ENCODE measurements around the gene GALNT14. TPM values are rescaled to one million over a fixed set of nuclear protein-coding genes. Genes with fewer than 3 reads are reported as not detected.

GALNT14 gene
- total and polyA plus RNA-seq, 10 of the 15 experiments (the other 5 are each of a cell fraction or from before 2014, with no cell fraction given), result 3.7 to 17.8 (median 6.0) TPM

GRCh38 chr2:30959653-30960052 is 178.6 kb downstream of the GALNT14 start:
- Histone ChIP-seq H2AFZ (ENCODE audit: control insufficient read depth, low read depth, low read length) (no peak overlapping the region), H4K20me1 (ENCODE audit: control insufficient read depth, insufficient read depth) (no peaks in the 10 kb centered on the region), H3K9ac (ENCODE audit: control insufficient read depth, insufficient read depth, low read length) (no peak overlapping the region), H3K4me3 (no peak overlapping the region), H3K27me3 (replicated peaks in 1 of 2; ENCODE audit: control insufficient read depth in 2 of 2, insufficient read depth in 2 of 2, low read length in 1 of 2) (no peaks in the 10 kb centered on the region; a peak in 1 of 4 replicates), H3K9me3 (replicated peaks; ENCODE audit: control insufficient read depth, insufficient read depth, low read length) (no peaks in the 10 kb centered on the region), H3K4me2 (ENCODE audit: control insufficient read depth, insufficient read depth) (no peak overlapping the region), H3K4me1 (ENCODE audit: control insufficient read depth, insufficient read depth, low read length) (no peaks in the 10 kb centered on the region), H3K27ac (ENCODE audit: control insufficient read depth, insufficient read depth) (no peak overlapping the region), H3K79me2 (ENCODE audit: control insufficient read depth, insufficient read depth, low read length) (no peaks in the 10 kb centered on the region), H3K36me3 (ENCODE audit: control insufficient read depth in 2 of 2, insufficient read depth in 2 of 2, low read length in 1 of 2) (no peaks in the 10 kb centered on the region; a peak in 1 of 4 replicates)
- WGBS (ENCODE audit: insufficient coverage, insufficient replicate concordance, low lambda C conversion rate, missing lambda C conversion rate), result 11% methylated on average over 3 of the region's 3 CpGs
- no peak for FAIRE-seq
- in situ Hi-C loops (cut with MboI), result no loop called here
- RAD21 ChIA-PET (ENCODE audit: unreplicated experiment), result interaction anchor here (0.8 kb wide), 1 partner anchor 10 kb away, joined by 3 read pairs; no protein-coding TSS in a partner anchor
- POLR2A ChIA-PET, result no interaction called here
- no peak for DNase-seq (ENCODE audit: low read depth, low spot score)
- intact Hi-C loops (cut with micrococcal nuclease; ENCODE audit: unreplicated experiment), result no loop called here
- no TSS peak for BruUV-seq (replicated peaks)
- TF ChIP-seq EZH2 (IDR thresholded peaks at IDR 0.05; ENCODE audit: borderline replicate concordance, control insufficient read depth, low read depth, low read length), result no peak
- TF ChIP-seq, protein P1, sequence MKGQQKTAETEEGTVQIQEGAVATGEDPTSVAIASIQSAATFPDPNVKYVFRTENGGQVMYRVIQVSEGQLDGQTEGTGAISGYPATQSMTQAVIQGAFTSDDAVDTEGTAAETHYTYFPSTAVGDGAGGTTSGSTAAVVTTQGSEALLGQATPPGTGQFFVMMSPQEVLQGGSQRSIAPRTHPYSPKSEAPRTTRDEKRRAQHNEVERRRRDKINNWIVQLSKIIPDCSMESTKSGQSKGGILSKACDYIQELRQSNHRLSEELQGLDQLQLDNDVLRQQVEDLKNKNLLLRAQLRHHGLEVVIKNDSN (IDR thresholded peaks at IDR 0.05; ENCODE audit: borderline replicate concordance, extremely low read length, insufficient read depth, low read depth, low read length), result peak; percentile 8
- ATAC-seq, result no peak
- SMC1A ChIA-PET (ENCODE audit: uncharacterized antibody, unreplicated experiment), result no interaction called here
- CTCF ChIA-PET, result no interaction called here

- Histone ChIP-seq H3K4me1 (ENCODE audit: control insufficient read depth, insufficient read depth, low read length) (no peaks in the 10 kb centered on the region), H3K9me3 (replicated peaks; ENCODE audit: control insufficient read depth, insufficient read depth, low read length) (no peaks in the 10 kb centered on the region), H3K36me3 (ENCODE audit: control insufficient read depth in 2 of 2, insufficient read depth in 2 of 2, low read length in 1 of 2) (no peaks in the 10 kb centered on the region; a peak in 1 of 4 replicates), H3K79me2 (ENCODE audit: control insufficient read depth, insufficient read depth, low read length) (no peaks in the 10 kb centered on the region), H4K20me1 (ENCODE audit: control insufficient read depth, insufficient read depth) (no peaks in the 10 kb centered on the region), H3K4me3 (no peak overlapping the region), H2AFZ (ENCODE audit: control insufficient read depth, low read depth, low read length) (no peak overlapping the region), H3K27ac (ENCODE audit: control insufficient read depth, insufficient read depth) (no peak overlapping the region), H3K4me2 (ENCODE audit: control insufficient read depth, insufficient read depth) (no peak overlapping the region), H3K9ac (ENCODE audit: control insufficient read depth, insufficient read depth, low read length) (no peak overlapping the region), H3K27me3 (replicated peaks in 1 of 2; ENCODE audit: control insufficient read depth in 2 of 2, insufficient read depth in 2 of 2, low read length in 1 of 2) (no peaks in the 10 kb centered on the region; a peak in 2 of 4 replicates)
- SMC1A ChIA-PET (ENCODE audit: uncharacterized antibody, unreplicated experiment), result no interaction called here
- RAD21 ChIA-PET (ENCODE audit: unreplicated experiment), result no interaction called here
- intact Hi-C loops (cut with micrococcal nuclease; ENCODE audit: unreplicated experiment) (no loop called here), in situ Hi-C loops (cut with MboI) (no loop called here)
- BruUV-seq (replicated peaks), result no TSS peak
- 0% methylated on average over 4 of the region's 4 CpGs for WGBS (ENCODE audit: insufficient coverage, insufficient replicate concordance, low lambda C conversion rate, missing lambda C conversion rate)
- ATAC-seq, result no peak; the same call in 2 of the 3 replicates
- POLR2A ChIA-PET, result no interaction called here
- CTCF ChIA-PET, result no interaction called here
- no peak for DNase-seq (ENCODE audit: low read depth, low spot score)
- no peak for FAIRE-seq
- no peak for TF ChIP-seq E2F8 (IDR thresholded peaks at IDR 0.05; ENCODE audit: low read depth, partially characterized antibody)
- TF ChIP-seq ZNF622 (IDR thresholded peaks at IDR 0.05), result no peak
- no peak for TF ChIP-seq IKZF2 (IDR thresholded peaks at IDR 0.05)
- no peak for TF ChIP-seq ATF7 (IDR thresholded peaks at IDR 0.05; ENCODE audit: low read depth)
- no peak for TF ChIP-seq EED (IDR thresholded peaks at IDR 0.05; ENCODE audit: low read depth)
- no peak for TF ChIP-seq STAT3 (IDR thresholded peaks at IDR 0.05; ENCODE audit: low read depth, low read length)
- no peak for TF ChIP-seq CTCF (IDR thresholded peaks at IDR 0.05 in 2 of 3, conservative IDR thresholded peaks at IDR 0.05 in 1 of 3; ENCODE audit: control insufficient read depth in 2 of 3, extremely low read depth in 1 of 3, insufficient read depth in 1 of 3, low read depth in 3 of 3, low read length in 3 of 3)
- no peak for TF ChIP-seq BCL3 (IDR thresholded peaks at IDR 0.05; ENCODE audit: borderline replicate concordance, insufficient read depth, low read depth, low read length, poor library complexity, severe bottlenecking)
Observed at GRCh38 chr2:30958918-30959265, 179.3 kb downstream of the GALNT14 start.
